Endothelial cell of umbilical vein (primary cell): ENCODE data around the gene ADAM17.

ENCODE experiments used
- EZH2 ChIP-seq: IDR thresholded peaks from 2 replicates; pipeline ENCODE4 v1.6.1; 2012; ENCODE audit warnings: borderline replicate concordance, low read depth, mild to moderate bottlenecking, moderate library complexity, low read length, inconsistent platforms; ENCODE audit not compliant: severe bottlenecking
- GATA2 ChIP-seq: IDR thresholded peaks from 2 replicates; pipeline ENCODE4 v1.7.0; 2011; ENCODE audit warnings: low read depth, mild to moderate bottlenecking, moderate library complexity, mixed read lengths, low read length; ENCODE audit not compliant: insufficient read length, insufficient read depth
- JUN ChIP-seq: IDR thresholded peaks from 2 replicates; pipeline ENCODE4 v1.6.1; 2011; ENCODE audit warnings: borderline replicate concordance, low read depth; ENCODE audit not compliant: insufficient read length, insufficient read depth
- MAX ChIP-seq: IDR thresholded peaks from 2 replicates; pipeline ENCODE4 v1.6.1; 2011; ENCODE audit not compliant: insufficient read depth, insufficient read length
- MYC ChIP-seq: IDR thresholded peaks from one replicate; pipeline ENCODE4 v1.6.1; 2011; ENCODE audit warnings: mild to moderate bottlenecking, low read depth, low read length
- POLR2A ChIP-seq: IDR thresholded peaks from 2 replicates; pipeline ENCODE4 v1.6.1; 2012; ENCODE audit warnings: low read depth, mild to moderate bottlenecking, control low read depth, low read length
- POLR2AphosphoS5 ChIP-seq: IDR thresholded peaks from 2 replicates; pipeline ENCODE4 v1.6.1; 2012; ENCODE audit warnings: low read depth, mild to moderate bottlenecking, control low read depth, low read length, moderate library complexity; ENCODE audit not compliant: insufficient read depth
- TF ChIP-seq, protein P1 (sequence below), 2 donors: IDR thresholded peaks; 1 replicate in 1 of 2; 2 replicates in 1 of 2; pipeline ENCODE4 v1.5.1; 2011; ENCODE audit warnings: low read length in 2 of 2, mild to moderate bottlenecking in 2 of 2, moderate library complexity in 2 of 2, control low read depth in 1 of 2, inconsistent platforms in 1 of 2, low read depth in 1 of 2; ENCODE audit not compliant: insufficient read depth in 1 of 2; ENCODE audit errors: extremely low read depth in 1 of 2

GRCh38 chr2:9508931-9509330 is 46.7 kb downstream of the ADAM17 start:
- TF ChIP-seq POLR2A (no peak), GATA2 (no peak), MYC (no peak), EZH2 (no peak), MAX (no peak), POLR2AphosphoS5 (no peak), JUN (no peak)
- TF ChIP-seq, protein P1, sequence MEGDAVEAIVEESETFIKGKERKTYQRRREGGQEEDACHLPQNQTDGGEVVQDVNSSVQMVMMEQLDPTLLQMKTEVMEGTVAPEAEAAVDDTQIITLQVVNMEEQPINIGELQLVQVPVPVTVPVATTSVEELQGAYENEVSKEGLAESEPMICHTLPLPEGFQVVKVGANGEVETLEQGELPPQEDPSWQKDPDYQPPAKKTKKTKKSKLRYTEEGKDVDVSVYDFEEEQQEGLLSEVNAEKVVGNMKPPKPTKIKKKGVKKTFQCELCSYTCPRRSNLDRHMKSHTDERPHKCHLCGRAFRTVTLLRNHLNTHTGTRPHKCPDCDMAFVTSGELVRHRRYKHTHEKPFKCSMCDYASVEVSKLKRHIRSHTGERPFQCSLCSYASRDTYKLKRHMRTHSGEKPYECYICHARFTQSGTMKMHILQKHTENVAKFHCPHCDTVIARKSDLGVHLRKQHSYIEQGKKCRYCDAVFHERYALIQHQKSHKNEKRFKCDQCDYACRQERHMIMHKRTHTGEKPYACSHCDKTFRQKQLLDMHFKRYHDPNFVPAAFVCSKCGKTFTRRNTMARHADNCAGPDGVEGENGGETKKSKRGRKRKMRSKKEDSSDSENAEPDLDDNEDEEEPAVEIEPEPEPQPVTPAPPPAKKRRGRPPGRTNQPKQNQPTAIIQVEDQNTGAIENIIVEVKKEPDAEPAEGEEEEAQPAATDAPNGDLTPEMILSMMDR (IDR thresholded peaks at IDR 0.05; ENCODE audit: extremely low read depth in 1 of 2, insufficient read depth in 1 of 2, low read depth in 1 of 2, low read length in 2 of 2), result no peak
